OCI-LY3 (cell line): ENCODE results near the gene VASH1.

Experiments used
- EZH2phosphoT487 ChIP-seq: fragments of 200-600 bp; shearing (Covaris generic); IDR thresholded peaks from 2 replicates; pipeline ENCODE4 v1.6.1; 2018; ENCODE audit warnings: antibody characterized with exemption, mixed run types, low read depth
- TF ChIP-seq, protein P1 (sequence below): fragments of 200-600, 300-600 bp; sonication (generic); IDR thresholded peaks from 2 replicates; pipeline ENCODE4 v1.5.1; 2014; ENCODE audit warnings: antibody characterized with exemption, low read length, low read depth

GRCh38 chr14:76754586-76754985 is 6.7 kb upstream of the VASH1 start:
- TF ChIP-seq, protein P1, sequence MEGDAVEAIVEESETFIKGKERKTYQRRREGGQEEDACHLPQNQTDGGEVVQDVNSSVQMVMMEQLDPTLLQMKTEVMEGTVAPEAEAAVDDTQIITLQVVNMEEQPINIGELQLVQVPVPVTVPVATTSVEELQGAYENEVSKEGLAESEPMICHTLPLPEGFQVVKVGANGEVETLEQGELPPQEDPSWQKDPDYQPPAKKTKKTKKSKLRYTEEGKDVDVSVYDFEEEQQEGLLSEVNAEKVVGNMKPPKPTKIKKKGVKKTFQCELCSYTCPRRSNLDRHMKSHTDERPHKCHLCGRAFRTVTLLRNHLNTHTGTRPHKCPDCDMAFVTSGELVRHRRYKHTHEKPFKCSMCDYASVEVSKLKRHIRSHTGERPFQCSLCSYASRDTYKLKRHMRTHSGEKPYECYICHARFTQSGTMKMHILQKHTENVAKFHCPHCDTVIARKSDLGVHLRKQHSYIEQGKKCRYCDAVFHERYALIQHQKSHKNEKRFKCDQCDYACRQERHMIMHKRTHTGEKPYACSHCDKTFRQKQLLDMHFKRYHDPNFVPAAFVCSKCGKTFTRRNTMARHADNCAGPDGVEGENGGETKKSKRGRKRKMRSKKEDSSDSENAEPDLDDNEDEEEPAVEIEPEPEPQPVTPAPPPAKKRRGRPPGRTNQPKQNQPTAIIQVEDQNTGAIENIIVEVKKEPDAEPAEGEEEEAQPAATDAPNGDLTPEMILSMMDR: no peak
- TF ChIP-seq EZH2phosphoT487: no peak
